Stomach (tissue), 9 donors: ENCODE data around the gene CSN2. TPM values are rescaled to one million over a fixed set of nuclear protein-coding genes. Genes with fewer than 3 reads are reported as not detected.
"Not testable (repeated sequence)": the region's sequence is repeated elsewhere in the genome, so short reads cannot be mapped to it uniquely, and the experiment has no call there.

Experiments used
- DNase-seq, 2 donors: peaks; one replicate each; pipeline versions ENCODE4 v3.0.0 to v3.0.0-alpha.2; 2013 to 2019
- H3K27ac ChIP-seq, 5 donors: fragments of 200-600 bp in 4 of 5; sonication (generic) in 4 of 5; one replicate each; pipeline ENCODE4 v1.5.1; 2013 to 2019; ENCODE audit warnings: mild to moderate bottlenecking in 1 of 5, moderate library complexity in 1 of 5
- H3K27me3 ChIP-seq, 3 donors: fragments of 200-600 bp; sonication (generic); one replicate each; pipeline ENCODE4 v1.5.1; 2017 to 2019; ENCODE audit warnings: mixed run types in 1 of 3
- H3K36me3 ChIP-seq, 4 donors: fragments of 200-600 bp; sonication (generic); 1 replicate in 3 of 4; 2 replicates in 1 of 4; pipeline ENCODE4 v1.5.1; 2016 to 2019
- H3K4me1 ChIP-seq, 4 donors: fragments of 200-600 bp; sonication (generic); one replicate each; pipeline ENCODE4 v1.5.1; 2016 to 2019
- H3K4me3 ChIP-seq, 4 donors: fragments of 200-600 bp; sonication (generic) in 3 of 4; one replicate each; pipeline ENCODE4 v1.5.1; 2016 to 2019; ENCODE audit warnings: mild to moderate bottlenecking in 1 of 4
- H3K9me3 ChIP-seq, 4 donors: fragments of 200-600 bp; sonication (generic); one replicate each; pipeline ENCODE4 v1.5.1; 2016 to 2019
- EP300 ChIP-seq: sonication (generic); formaldehyde crosslinking; IDR thresholded peaks from one replicate; pipeline ENCODE4 v1.6.1; 2017; ENCODE audit warnings: antibody characterized with exemption
- POLR2A ChIP-seq, 4 donors: fragments of 450-650 bp; IDR thresholded peaks; one replicate each; pipeline ENCODE4 v1.6.1; 2016; ENCODE audit warnings: antibody characterized with exemption in 4 of 4, control low read depth in 2 of 4, mild to moderate bottlenecking in 1 of 4, moderate library complexity in 1 of 4
- POLR2AphosphoS5 ChIP-seq, 3 donors: sonication (generic); formaldehyde crosslinking; IDR thresholded peaks; one replicate each; pipeline ENCODE4 v1.6.1; 2016; ENCODE audit warnings: antibody characterized with exemption in 3 of 3
- WGBS, 5 donors: extraction: QIAGEN DNeasy Blood & Tissue Kit in 3 of 5; methylation state at CpG; one replicate each; pipeline versions ENCODE4 v1.1.5 to v1.1.7; 2013 to 2018; 5-methylcytosine and 5-hydroxymethylcytosine counted together
- intact Hi-C: fragments of 100-400 bp; cut with DNase I; formaldehyde crosslinking; loops from one replicate; pipeline ENCODE4 v1.15.1; 2023; ENCODE audit warnings: low total_unique reads
- polyA plus RNA-seq, 3 donors: library from polyadenylated mRNA; stranded (reverse); fragments of 200-250 nt; gene quantifications; one replicate each; pipeline ENCODE4 v1.2.3, GENCODE V29; 2013
- total RNA-seq, 5 donors: library from RNA; depleted of rRNA; stranded (reverse); fragments of >200 nt; gene quantifications; one replicate each; pipeline versions ENCODE4 v1.1.0 to v1.2.3, GENCODE V29; 2014 to 2016
- TF ChIP-seq, protein P1 (sequence below), 7 experiments: fragments of 450-650 bp in 4 of 7; fragments of 200-600 bp in 3 of 7; sonication (generic) in 3 of 7; IDR thresholded peaks; one replicate each; pipeline ENCODE4 v1.5.1; 2016 to 2019; ENCODE audit warnings: antibody characterized with exemption in 7 of 7, control low read depth in 2 of 7, mild to moderate bottlenecking in 1 of 7
- donor health status: healthy with polysubstance abuse.
- donor health status: Bipolar disorder and iron deficiency.
- donor health status: healthy.

Gene CSN2
- total and polyA plus RNA-seq, 8 donors, result not detected

DNA sequence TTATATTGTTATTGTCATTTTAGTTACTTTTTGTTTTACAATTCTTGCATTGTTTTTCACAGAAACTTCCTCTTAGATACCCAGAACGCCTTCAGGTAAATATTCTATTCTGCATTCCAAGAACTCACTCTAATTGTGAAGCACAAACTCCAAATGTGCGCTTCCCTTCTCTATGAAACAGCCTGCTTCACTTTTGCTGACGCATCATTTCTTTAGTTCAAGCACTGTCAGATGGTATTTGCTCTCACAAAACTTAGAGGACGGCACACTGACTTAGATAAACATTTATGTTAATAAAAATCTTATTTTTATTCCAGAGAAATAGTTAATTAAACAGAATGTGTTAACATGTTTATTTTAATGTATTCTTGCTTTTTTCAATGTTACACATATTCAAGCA is 31.4 kb downstream of the CSN2 start:
- DNase-seq, result no peak
- Histone ChIP-seq H3K4me1 (no peaks in the 10 kb centered on the region), H3K27ac (no peak overlapping the region), H3K4me3 (no peak overlapping the region), H3K9me3 (no peaks in the 10 kb centered on the region), H3K36me3 (no peaks in the 10 kb centered on the region), H3K27me3 (no peaks in the 10 kb centered on the region)
- WGBS, 5 donors, result 62 to 70% (median 69%) methylated on average over 4 of the region's 4 CpGs
- intact Hi-C loops, result no loop called here
- no peak for TF ChIP-seq EP300
- TF ChIP-seq POLR2A (IDR thresholded peaks at IDR 0.05), result no peak
- TF ChIP-seq POLR2AphosphoS5 (IDR thresholded peaks at IDR 0.05), result no peak
- TF ChIP-seq, protein P1, sequence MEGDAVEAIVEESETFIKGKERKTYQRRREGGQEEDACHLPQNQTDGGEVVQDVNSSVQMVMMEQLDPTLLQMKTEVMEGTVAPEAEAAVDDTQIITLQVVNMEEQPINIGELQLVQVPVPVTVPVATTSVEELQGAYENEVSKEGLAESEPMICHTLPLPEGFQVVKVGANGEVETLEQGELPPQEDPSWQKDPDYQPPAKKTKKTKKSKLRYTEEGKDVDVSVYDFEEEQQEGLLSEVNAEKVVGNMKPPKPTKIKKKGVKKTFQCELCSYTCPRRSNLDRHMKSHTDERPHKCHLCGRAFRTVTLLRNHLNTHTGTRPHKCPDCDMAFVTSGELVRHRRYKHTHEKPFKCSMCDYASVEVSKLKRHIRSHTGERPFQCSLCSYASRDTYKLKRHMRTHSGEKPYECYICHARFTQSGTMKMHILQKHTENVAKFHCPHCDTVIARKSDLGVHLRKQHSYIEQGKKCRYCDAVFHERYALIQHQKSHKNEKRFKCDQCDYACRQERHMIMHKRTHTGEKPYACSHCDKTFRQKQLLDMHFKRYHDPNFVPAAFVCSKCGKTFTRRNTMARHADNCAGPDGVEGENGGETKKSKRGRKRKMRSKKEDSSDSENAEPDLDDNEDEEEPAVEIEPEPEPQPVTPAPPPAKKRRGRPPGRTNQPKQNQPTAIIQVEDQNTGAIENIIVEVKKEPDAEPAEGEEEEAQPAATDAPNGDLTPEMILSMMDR (IDR thresholded peaks at IDR 0.05), result no peak

- H3K9me3 ChIP-seq, result no peaks in the 10 kb centered on the region
- intact Hi-C loops, result no loop called here
- no peak for TF ChIP-seq POLR2A (IDR thresholded peaks at IDR 0.05)
- TF ChIP-seq, protein P1 (IDR thresholded peaks at IDR 0.05), result no peak
- TF ChIP-seq POLR2AphosphoS5 (IDR thresholded peaks at IDR 0.05), result no peak
- TF ChIP-seq EP300, result no peak
- WGBS, 5 donors, result 77 to 84% (median 78%) methylated on average over 3 of the region's 3 CpGs
- no peak for DNase-seq
- no peak within 1 kb of the TSS for H3K4me3 ChIP-seq
- H3K27me3 ChIP-seq, result no peaks in the 10 kb centered on the region
- H3K36me3 ChIP-seq, result no peaks in the 10 kb centered on the region
- no peaks in the 10 kb centered on the region for H3K4me1 ChIP-seq
- no peak within 1 kb of the TSS for H3K27ac ChIP-seq
Observed at GRCh38 chr4:69930768-69931167, 34.8 kb downstream of the CSN2 start, which contains the start of gene CSN1S1. CSN1S1 (plus strand) TSS chr4:69931068; CDS start chr4:69932556, 1,488 bp downstream.

- DNase-seq, H3K27me3 ChIP-seq, intact Hi-C loops, H3K36me3 ChIP-seq, H3K4me1 ChIP-seq, H3K27ac ChIP-seq, H3K4me3 ChIP-seq, H3K9me3 ChIP-seq: not testable (repeated sequence)
- WGBS, 5 donors, result 91 to 98% (median 95%) methylated on average over 18 to 33 of the region's 33 CpGs
Observed at GRCh38 chr4:69923782-69924410, 41.6 kb downstream of the CSN2 start.

DNA sequence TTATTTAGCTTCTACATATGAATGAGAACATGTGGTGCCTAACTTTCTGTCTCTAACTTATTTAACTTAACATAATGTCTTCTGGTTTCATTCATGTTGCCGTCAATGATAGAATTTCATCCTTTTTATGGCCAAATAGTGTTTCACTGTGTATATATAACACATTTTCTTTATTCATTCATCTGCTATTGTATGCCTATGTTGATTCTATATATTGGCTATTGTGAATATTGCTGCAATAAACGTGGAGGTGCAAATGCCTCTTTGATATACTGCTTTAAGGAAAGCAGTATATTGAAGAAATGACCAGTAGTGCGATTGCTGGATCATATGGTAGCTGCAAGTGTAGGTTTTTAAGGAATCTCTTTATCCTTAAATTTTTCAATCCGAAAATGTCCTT is 44.7 kb downstream of the CSN2 start:
- H3K27me3 ChIP-seq, result no peaks in the 10 kb centered on the region
- no peaks in the 10 kb centered on the region for H3K4me1 ChIP-seq
- DNase-seq, result no peak
- H3K4me3 ChIP-seq, result no peak overlapping the region
- TF ChIP-seq POLR2AphosphoS5 (IDR thresholded peaks at IDR 0.05) (no peak), POLR2A (IDR thresholded peaks at IDR 0.05) (no peak), EP300 (no peak)
- TF ChIP-seq, protein P1 (IDR thresholded peaks at IDR 0.05), result no peak
- H3K27ac ChIP-seq, result no peak overlapping the region
- no peaks in the 10 kb centered on the region for H3K36me3 ChIP-seq
- no peaks in the 10 kb centered on the region for H3K9me3 ChIP-seq
- WGBS, 5 donors, result 39 to 53% (median 43%) methylated on average over 4 of the region's 4 CpGs
- intact Hi-C loops, result no loop called here

- no peak overlapping the region for H3K4me3 ChIP-seq
- intact Hi-C loops, result no loop called here
- no peak for DNase-seq
- H3K36me3 ChIP-seq, result no peaks in the 10 kb centered on the region
- H3K9me3 ChIP-seq, result no peaks in the 10 kb centered on the region
- TF ChIP-seq POLR2A (IDR thresholded peaks at IDR 0.05) (no peak), POLR2AphosphoS5 (IDR thresholded peaks at IDR 0.05) (no peak), EP300 (no peak)
- TF ChIP-seq, protein P1 (IDR thresholded peaks at IDR 0.05), result no peak
- no peaks in the 10 kb centered on the region for H3K4me1 ChIP-seq
- no peaks in the 10 kb centered on the region for H3K27me3 ChIP-seq
- WGBS, 5 donors, result 88 to 92% (median 89%) methylated on average over 2 of the region's 2 CpGs
- no peak overlapping the region for H3K27ac ChIP-seq
Observed at GRCh38 chr4:69910016-69910782, 55.3 kb downstream of the CSN2 start.
